NB4 (cell line): ENCODE measurements around the gene PKIG.
A peak's percentile ranks its signal among the peaks of the same experiment; 100 is the strongest.

Experiments used
- CTCF ChIP-seq: IDR thresholded peaks from one replicate; pipeline ENCODE4 v1.5.1; 2012; ENCODE audit warnings: low read depth, low read length
- MAX ChIP-seq: IDR thresholded peaks from 2 replicates; pipeline ENCODE4 v1.6.1; 2011; ENCODE audit warnings: low read depth, low read length
- MYC ChIP-seq: IDR thresholded peaks from 2 replicates; pipeline ENCODE4 v1.6.1; 2011; ENCODE audit warnings: low read depth, low read length
- POLR2A ChIP-seq: IDR thresholded peaks from 2 replicates; pipeline ENCODE4 v1.6.1; 2011; ENCODE audit warnings: mild to moderate bottlenecking; ENCODE audit not compliant: insufficient read length; ENCODE audit errors: extremely low read depth

DNA sequence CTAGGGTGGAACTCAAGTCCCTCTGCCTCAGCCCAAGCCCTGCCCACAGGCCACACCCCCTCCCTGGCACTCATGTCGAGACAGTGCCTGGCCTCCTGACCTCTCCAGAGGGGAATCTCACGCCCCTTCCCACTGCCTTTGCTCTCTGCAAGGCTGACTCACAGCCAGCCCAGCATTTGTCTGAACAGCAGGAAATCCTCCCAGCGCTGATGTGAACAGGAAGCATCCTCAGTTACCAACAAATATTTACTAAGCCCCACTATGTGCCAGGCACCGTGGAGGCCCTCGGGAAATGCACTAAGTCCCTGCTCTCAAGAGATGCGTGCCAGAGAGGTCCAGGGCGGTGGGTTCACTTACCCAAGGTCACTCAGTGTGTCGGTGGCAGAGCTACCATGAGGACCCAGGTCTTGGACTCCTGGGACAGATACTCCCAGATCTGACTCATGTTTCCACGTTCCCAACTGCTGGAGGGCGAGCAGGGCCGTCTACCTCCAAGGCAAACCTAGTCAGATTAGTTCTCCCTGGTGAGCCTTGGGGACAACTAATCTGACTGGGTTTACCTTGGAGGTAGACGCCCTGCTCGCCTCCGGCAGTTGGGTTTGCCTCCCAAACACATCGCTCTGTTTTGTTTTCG, 61.3 kb downstream of the PKIG start:
- no peak for TF ChIP-seq CTCF
- no peak for TF ChIP-seq POLR2A
- no peak for TF ChIP-seq MAX
- TF ChIP-seq MYC, result 0 out of 2 replicates have a peak, but pooled peaks have one; percentile 14
